SH-SY5Y (cell line): ENCODE data around the gene PLCB4.

Experiments used
- GATA2 ChIP-seq: IDR thresholded peaks from 2 replicates; pipeline ENCODE4 v1.6.1; 2011; ENCODE audit warnings: mild to moderate bottlenecking, low read depth, low read length
- GATA3 ChIP-seq: IDR thresholded peaks from 2 replicates; pipeline ENCODE4 v1.6.1; 2011; ENCODE audit warnings: low read depth, mild to moderate bottlenecking, low read length, moderate library complexity

- TF ChIP-seq GATA2 (no peak), GATA3 (no peak)
Observed at GRCh38 chr20:9492067-9492466, 423.2 kb downstream of the PLCB4 start.
